ENCODE measurements around the gene DOP1B. TPM values are rescaled to one million over a fixed set of nuclear protein-coding genes. Genes with fewer than 3 reads are reported as not detected.

DOP1B gene
- total and polyA plus RNA-seq, 2 of the 4 experiments (the other 2 are of a cell fraction): 8.8 to 13.0 TPM

DNA sequence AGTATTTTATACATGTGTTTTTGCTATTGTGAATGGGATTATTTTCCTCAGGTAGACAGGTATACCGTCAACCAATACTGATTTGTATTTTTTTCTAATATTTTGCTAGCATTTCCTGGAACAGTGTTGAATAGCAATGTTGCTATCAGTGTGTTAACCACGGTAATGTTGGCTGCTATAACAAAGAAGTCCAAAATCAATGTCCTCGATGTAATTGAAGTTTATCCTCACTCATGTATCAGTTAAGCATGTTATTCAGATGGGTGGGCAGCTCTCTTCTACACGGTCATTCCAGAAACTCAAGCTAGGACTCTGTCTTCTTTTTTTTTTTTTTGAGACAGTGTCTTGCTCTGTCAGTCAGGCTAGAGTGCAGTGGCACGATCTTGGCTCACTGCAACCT, 24.3 kb downstream of the DOP1B start:
- Histone ChIP-seq H3K9me1 (ENCODE audit: insufficient read depth, low read length) (peaks cover 15% of the 10 kb centered on the region; the same call in 1 of the 2 replicates), H4K8ac (ENCODE audit: low read depth in 2 of 2, low read length in 2 of 2) (no peak overlapping the region), H2AK5ac (ENCODE audit: low read depth, low read length) (no peak overlapping the region), H3K27me3 (ENCODE audit: control insufficient read depth, insufficient read depth, low read length) (no peaks in the 10 kb centered on the region), H3K4ac (ENCODE audit: low read depth, low read length) (no peak overlapping the region), H4K5ac (ENCODE audit: low read depth, low read length) (no peak overlapping the region), H3K36me3 (ENCODE audit: control insufficient read depth, insufficient read depth, low read length) (no peaks in the 10 kb centered on the region; the same call in 1 of the 2 replicates), H2BK20ac (ENCODE audit: low read depth, low read length) (no peak overlapping the region), H3K18ac (ENCODE audit: low read depth, low read length) (no peak overlapping the region), H2AK9ac (replicated peaks; ENCODE audit: low read depth, low read length, poor library complexity) (no peak overlapping the region), H3K4me2 (ENCODE audit: low read depth, low read length) (no peak overlapping the region), H3K23ac (ENCODE audit: low read depth, low read length) (no peak overlapping the region), H3K79me1 (ENCODE audit: low read depth in 1 of 2, low read length in 2 of 2) (peaks cover 13 to 33% of the 10 kb centered on the region in 2 experiments), H3K4me1 (ENCODE audit: control insufficient read depth, insufficient read depth, low read length) (no peaks in the 10 kb centered on the region), H2BK5ac (ENCODE audit: low read depth, low read length, poor library complexity, severe bottlenecking) (no peak overlapping the region), H3K9me3 (ENCODE audit: control insufficient read depth, insufficient read depth, low read length) (peaks cover 3% of the 10 kb centered on the region; the same call in 1 of the 2 replicates), H2BK15ac (ENCODE audit: low read depth, low read length) (no peak overlapping the region), H3K14ac (replicated peaks; ENCODE audit: low read depth, low read length) (no peak overlapping the region), H3K56ac (ENCODE audit: extremely low read depth, insufficient read depth, low read length) (no peak overlapping the region), H3K9ac (ENCODE audit: low read depth, low read length) (no peak overlapping the region), H2AFZ (replicated peaks; ENCODE audit: low read length, poor library complexity) (no peak overlapping the region), H3K27ac (ENCODE audit: insufficient read depth, low read length) (no peak overlapping the region), H3K4me3 (ENCODE audit: insufficient read depth, low read depth, low read length) (no peak overlapping the region), H4K20me1 (ENCODE audit: insufficient read depth, low read length) (no peaks in the 10 kb centered on the region; the same call in 1 of the 2 replicates), H4K91ac (ENCODE audit: insufficient read depth, low read depth, low read length) (no peak overlapping the region), H2BK120ac (ENCODE audit: low read depth, low read length) (no peak overlapping the region)
- in situ Hi-C loops (cut with MboI; ENCODE audit: low sequenced_read_pairs) (no loop called here), intact Hi-C loops (cut with micrococcal nuclease) (no loop called here), dilution Hi-C loops (cut with HindIII; ENCODE audit: low sequenced_read_pairs, unreplicated experiment) (no loop called here)
- TF ChIP-seq FOS (IDR thresholded peaks at IDR 0.05; ENCODE audit: low read depth, low read length): no peak
- TF ChIP-seq RFX5 (IDR thresholded peaks at IDR 0.05; ENCODE audit: low read depth, low read length): no peak
- no peak for TF ChIP-seq MXI1 (IDR thresholded peaks at IDR 0.05; ENCODE audit: borderline replicate concordance, low read depth, low read length)
- no peak for TF ChIP-seq CEBPB (IDR thresholded peaks at IDR 0.05; ENCODE audit: low read depth, low read length)
- TF ChIP-seq RAD21 (IDR thresholded peaks at IDR 0.05; ENCODE audit: low read length): no peak
- TF ChIP-seq, protein P1, sequence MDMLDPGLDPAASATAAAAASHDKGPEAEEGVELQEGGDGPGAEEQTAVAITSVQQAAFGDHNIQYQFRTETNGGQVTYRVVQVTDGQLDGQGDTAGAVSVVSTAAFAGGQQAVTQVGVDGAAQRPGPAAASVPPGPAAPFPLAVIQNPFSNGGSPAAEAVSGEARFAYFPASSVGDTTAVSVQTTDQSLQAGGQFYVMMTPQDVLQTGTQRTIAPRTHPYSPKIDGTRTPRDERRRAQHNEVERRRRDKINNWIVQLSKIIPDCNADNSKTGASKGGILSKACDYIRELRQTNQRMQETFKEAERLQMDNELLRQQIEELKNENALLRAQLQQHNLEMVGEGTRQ (IDR thresholded peaks at IDR 0.05; ENCODE audit: low read depth, low read length): no peak
- no peak for TF ChIP-seq POLR2A (IDR thresholded peaks at IDR 0.05; ENCODE audit: low read depth, low read length)
- no peak for TF ChIP-seq BHLHE40 (IDR thresholded peaks at IDR 0.05; ENCODE audit: low read depth, low read length)
- TF ChIP-seq SMC3 (IDR thresholded peaks at IDR 0.05; ENCODE audit: low read depth, low read length): no peak
- no peak for TF ChIP-seq MAZ (IDR thresholded peaks at IDR 0.05; ENCODE audit: borderline replicate concordance, low read depth, low read length)
- TF ChIP-seq CHD1 (IDR thresholded peaks at IDR 0.05; ENCODE audit: low read depth, low read length): no peak
- no peak for TF ChIP-seq MAFK (IDR thresholded peaks at IDR 0.05; ENCODE audit: low read depth, low read length)
- no peak for TF ChIP-seq RCOR1 (IDR thresholded peaks at IDR 0.05; ENCODE audit: insufficient replicate concordance, low read length)
- no peak for TF ChIP-seq NFE2L2 (IDR thresholded peaks at IDR 0.05; ENCODE audit: low read depth, low read length)
- CTCF ChIA-PET: no interaction called here
- DNase-seq (no peak), ATAC-seq (ENCODE audit: low read depth) (no peak)
- 100% methylated on average over 2 of the region's 5 CpGs; no CpG with 5 or more reads in 1 of the 2 experiments for WGBS, 2 experiments (ENCODE audit: extremely low coverage in 2 of 2, insufficient read length in 1 of 2)
- no TSS peak for BruUV-seq (replicated peaks)
- POLR2A ChIA-PET (ENCODE audit: unreplicated experiment): interaction anchor here (0.7 kb wide), 1 partner anchor 983 kb away, joined by 4 read pairs; no protein-coding TSS in a partner anchor

All from IMR-90 (cell line).